GM18507 (cell line): ENCODE results near the gene ADCY1.

Experiments
- DNase-seq: peaks from one replicate; pipeline ENCODE4 v3.0.0; 2011; ENCODE audit warnings: low read depth; ENCODE audit not compliant: insufficient read length; ENCODE audit errors: extremely low spot score
- FAIRE-seq: peaks from 2 replicates; lab custom pipeline; 2011; peaks lifted over from hg19 to GRCh38; lab: Jason Lieb, UNC

Gene ADCY1

GRCh38 chr7:45660201-45660900 lies 86.2 kb downstream of the ADCY1 start:
- FAIRE-seq = no peak
- no peak for DNase-seq

GRCh38 chr7:45660901-45661211 lies 86.7 kb downstream of the ADCY1 start:
- FAIRE-seq = no peak
- DNase-seq = no peak

- FAIRE-seq (no peak), DNase-seq (no peak)
Measured at GRCh38 chr7:45661302-45661995, 87.3 kb downstream of the ADCY1 start.

GRCh38 chr7:45662018-45662417 lies 87.8 kb downstream of the ADCY1 start:
- DNase-seq (no peak), FAIRE-seq (no peak)

- DNase-seq (no peak), FAIRE-seq (no peak)
Measured at GRCh38 chr7:45662540-45663166, 88.5 kb downstream of the ADCY1 start.

- DNase-seq (no peak), FAIRE-seq (no peak)
Measured at GRCh38 chr7:45663167-45663921, 89.2 kb downstream of the ADCY1 start.

- FAIRE-seq (no peak), DNase-seq (no peak)
Measured at GRCh38 chr7:45663965-45664633, 89.9 kb downstream of the ADCY1 start.

- FAIRE-seq = no peak
- no peak for DNase-seq
Measured at GRCh38 chr7:45665172-45665571, 91.0 kb downstream of the ADCY1 start.

- DNase-seq (no peak), FAIRE-seq (no peak)
Measured at GRCh38 chr7:45670227-45670626, 96.1 kb downstream of the ADCY1 start.

- FAIRE-seq (no peak), DNase-seq (no peak)
Measured at GRCh38 chr7:45670717-45671116, 96.5 kb downstream of the ADCY1 start.

GRCh38 chr7:45677311-45677900 lies 103.2 kb downstream of the ADCY1 start:
- DNase-seq (no peak), FAIRE-seq (no peak)

- no peak for DNase-seq
- FAIRE-seq = no peak
Measured at GRCh38 chr7:45679516-45679915, 105.3 kb downstream of the ADCY1 start.

GRCh38 chr7:45680776-45681175 lies 106.6 kb downstream of the ADCY1 start:
- FAIRE-seq = no peak
- DNase-seq = no peak

GRCh38 chr7:45681596-45682357 lies 107.6 kb downstream of the ADCY1 start:
- no peak for DNase-seq
- FAIRE-seq = no peak

GRCh38 chr7:45682358-45682735 lies 108.2 kb downstream of the ADCY1 start:
- no peak for FAIRE-seq
- DNase-seq = no peak

GRCh38 chr7:45682836-45683555 lies 108.8 kb downstream of the ADCY1 start:
- FAIRE-seq = no peak
- no peak for DNase-seq

GRCh38 chr7:45683556-45684148 lies 109.5 kb downstream of the ADCY1 start:
- DNase-seq = no peak
- no peak for FAIRE-seq
